GM19099 (cell line): Measurements from ENCODE around the gene GDPGP1.

Experiments
- POLR2A ChIP-seq: IDR thresholded peaks from 3 replicates; pipeline ENCODE4 v1.6.1; 2011; ENCODE audit warnings: low read depth; ENCODE audit not compliant: insufficient read length; ENCODE audit errors: extremely low read depth

The GDPGP1 gene

DNA sequence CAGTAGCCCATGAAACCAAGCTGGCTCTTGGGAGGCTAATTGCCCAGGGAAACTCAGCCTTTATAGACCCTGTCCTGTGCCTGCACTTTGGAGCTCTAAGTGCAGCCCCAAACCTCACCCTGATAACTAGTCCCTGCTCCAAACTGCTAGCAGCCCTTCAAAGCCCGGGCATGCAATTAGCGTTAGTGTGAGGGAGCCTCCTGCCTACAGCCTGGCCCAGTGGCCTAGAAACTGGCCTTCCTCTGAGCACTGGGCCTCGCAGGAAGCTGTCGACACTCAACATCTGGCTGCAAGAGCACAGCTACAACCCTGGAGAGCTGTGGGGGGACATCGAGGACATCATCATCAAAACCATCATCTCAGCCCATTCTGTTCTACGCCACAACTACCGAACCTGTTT, 23.8 kb downstream of the GDPGP1 start:
- TF ChIP-seq POLR2A = no peak

DNA sequence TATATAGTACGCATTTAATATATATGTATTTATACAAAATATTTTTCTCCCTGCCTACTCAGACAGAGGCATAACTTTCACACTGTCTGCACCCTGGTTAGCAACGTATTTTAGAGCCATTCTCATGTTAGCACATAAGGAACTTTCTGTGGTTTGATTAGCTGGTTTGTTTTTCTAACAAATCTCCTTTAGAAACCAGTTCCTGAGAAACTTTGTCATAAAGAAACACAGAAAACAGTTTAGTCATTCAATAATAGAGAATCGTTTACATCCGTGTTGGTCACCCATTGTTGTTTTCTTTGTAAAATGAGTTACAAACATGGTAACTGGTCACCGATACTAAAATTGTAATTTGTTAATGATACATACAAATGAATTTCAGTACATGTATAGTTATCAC, 25.5 kb downstream of the GDPGP1 start:
- TF ChIP-seq POLR2A = no peak

DNA sequence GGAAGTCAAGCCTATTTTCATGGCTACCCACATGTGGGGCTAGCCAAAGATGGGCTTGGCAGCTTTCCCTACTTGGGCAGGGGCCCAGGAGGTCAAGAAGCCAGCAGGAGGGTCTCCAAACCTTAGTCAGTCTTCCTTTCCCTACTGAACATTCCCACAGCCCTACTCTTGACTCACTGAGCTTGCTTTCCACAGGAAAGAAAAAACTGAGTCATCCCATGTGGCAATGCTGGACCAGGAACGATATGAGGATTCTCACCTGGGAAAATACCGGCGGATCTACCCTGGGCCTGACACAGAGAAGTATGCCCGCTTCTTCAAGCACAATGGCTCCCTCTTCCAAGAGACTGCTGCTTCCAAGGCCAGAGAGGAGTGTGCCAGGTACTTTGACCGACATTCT, 27.8 kb downstream of the GDPGP1 start:
- TF ChIP-seq POLR2A = no peak

DNA sequence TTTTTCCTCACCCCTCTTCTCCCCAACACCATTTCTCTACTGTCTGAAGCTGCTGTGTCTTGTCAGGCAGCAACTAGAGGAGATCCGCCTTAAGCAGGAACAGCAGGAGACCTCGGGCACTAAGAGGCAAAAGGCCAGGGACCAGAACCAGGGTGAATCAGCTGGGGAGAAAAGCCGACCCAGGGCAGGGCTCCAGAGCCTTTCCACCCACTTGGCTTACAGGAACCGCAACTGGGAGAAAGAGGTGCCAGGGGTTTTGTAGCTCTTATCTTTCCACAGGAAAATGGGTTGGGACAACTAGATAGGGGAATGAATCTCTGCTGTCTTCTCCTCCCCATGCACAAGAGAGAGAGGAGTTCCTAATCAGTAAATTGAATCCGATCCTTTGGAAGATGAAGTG, 28.4 kb downstream of the GDPGP1 start:
- no peak for TF ChIP-seq POLR2A

DNA sequence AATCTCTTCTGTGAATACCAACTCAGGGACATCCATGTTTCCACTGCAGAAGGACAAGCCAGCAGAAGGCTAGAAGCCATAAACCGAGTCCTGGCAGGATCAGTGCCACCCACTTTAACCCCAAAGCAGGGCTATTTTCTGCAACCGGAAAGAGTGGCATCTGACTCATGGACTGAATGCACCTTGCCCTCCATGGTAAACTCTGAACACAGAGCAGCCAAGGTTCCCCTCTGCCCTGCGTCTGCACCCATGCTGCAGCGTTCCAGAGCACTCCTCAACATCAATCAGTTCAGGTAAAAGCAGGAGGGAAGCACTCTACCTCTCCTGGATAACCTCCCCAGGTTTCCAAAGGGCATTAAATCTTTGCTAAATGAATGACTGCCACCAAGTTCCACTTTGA, 30.7 kb downstream of the GDPGP1 start:
- no peak for TF ChIP-seq POLR2A

DNA sequence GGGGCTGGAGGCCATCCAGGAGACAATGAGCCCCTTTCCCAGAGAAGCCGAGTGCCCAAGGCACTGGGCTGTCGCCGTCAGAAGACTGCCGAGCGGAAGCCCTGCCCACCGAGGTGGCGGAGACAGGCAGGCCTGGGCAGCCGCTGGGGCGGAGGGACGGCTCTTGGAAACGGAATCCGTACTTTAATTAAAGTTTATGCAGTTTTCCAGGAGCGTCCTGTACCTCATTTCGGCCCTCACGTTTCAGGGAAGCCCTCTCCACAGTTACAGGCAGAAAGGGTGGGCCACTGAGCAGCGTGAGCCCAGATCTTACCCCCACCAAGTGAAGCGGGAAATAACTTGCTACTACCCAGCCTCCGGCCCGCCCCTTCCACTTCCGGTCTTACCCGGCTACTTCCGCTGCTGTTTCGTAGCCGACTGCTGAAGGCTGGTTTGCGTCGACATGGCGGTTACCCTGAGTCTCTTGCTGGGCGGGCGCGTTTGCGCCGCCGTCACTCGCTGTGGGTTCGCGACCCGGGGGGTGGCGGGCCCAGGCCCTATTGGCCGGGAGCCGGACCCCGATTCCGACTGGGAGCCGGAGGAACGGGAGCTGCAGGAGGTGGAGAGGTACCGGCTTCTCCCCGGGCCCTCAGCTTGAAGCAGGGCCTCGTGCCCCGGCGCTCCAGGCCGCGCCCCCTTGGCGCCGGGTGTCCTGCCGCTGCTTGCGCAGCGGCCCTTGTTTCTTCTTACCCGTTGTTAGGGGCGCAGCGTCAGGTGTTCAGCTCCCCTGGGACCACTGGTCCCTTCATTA, 31.5 kb downstream of the GDPGP1 start, which contains the start of gene NGRN:
TSS of gene NGRN (plus strand) at position 402 of the 790 bp plus-strand sequence. CDS start at position 443, 41 bp downstream.
- peak; percentile 97 for TF ChIP-seq POLR2A

DNA sequence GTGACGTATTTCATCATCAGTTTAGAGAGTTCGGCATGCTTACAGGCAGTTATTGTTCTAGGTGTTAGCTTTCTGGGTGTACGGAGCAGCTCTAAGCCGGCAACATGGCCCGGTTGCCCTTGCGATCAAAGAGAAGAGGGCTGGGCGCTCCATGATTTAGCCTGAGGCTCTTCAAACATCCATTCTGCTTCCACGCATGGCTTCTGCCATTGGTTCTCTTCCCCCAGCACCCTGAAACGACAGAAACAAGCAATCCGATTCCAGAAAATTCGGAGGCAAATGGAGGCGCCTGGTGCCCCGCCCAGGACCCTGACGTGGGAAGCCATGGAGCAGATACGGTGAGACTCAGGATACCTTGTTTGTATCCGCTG, 32.0 kb downstream of the GDPGP1 start:
- TF ChIP-seq POLR2A = no peak

DNA sequence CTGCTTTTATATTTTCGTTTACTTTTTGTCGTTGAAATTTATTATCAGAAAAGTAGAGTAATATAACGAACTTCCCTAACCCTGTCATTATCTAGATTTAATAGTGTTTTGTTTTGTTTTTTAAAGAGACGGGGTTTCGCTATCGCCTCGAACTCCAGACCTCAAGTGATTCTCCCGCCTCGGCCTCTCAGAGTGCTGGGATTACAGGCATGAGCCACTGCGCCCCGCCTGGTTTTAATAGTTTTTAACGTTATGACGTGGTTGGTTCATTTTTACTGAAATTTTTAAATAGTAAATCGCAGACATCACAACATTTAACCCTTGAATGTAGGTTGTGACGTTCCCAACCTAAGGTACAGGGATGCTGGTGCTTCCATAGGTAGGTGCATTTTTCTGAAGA, 32.5 kb downstream of the GDPGP1 start:
- TF ChIP-seq POLR2A = no peak

DNA sequence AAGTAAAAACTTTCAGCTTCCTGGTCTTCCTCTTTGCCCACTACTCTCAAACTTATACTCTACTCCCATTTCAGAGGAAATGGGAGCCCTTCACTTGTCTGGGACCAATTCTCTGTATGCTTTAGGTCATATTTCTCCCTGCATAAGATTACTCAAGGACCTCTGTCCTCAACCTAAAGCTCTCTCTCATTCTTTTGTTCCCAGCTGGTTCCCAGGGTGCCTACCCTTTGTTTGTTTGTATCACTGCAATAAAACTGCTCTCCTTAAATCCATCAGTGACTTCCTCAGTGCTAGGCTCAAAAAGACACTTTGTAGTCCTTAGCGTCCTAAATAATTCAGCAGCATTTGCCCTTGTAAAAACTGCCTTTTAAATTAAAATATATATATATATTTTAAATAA, 34.4 kb downstream of the GDPGP1 start:
- no peak for TF ChIP-seq POLR2A

DNA sequence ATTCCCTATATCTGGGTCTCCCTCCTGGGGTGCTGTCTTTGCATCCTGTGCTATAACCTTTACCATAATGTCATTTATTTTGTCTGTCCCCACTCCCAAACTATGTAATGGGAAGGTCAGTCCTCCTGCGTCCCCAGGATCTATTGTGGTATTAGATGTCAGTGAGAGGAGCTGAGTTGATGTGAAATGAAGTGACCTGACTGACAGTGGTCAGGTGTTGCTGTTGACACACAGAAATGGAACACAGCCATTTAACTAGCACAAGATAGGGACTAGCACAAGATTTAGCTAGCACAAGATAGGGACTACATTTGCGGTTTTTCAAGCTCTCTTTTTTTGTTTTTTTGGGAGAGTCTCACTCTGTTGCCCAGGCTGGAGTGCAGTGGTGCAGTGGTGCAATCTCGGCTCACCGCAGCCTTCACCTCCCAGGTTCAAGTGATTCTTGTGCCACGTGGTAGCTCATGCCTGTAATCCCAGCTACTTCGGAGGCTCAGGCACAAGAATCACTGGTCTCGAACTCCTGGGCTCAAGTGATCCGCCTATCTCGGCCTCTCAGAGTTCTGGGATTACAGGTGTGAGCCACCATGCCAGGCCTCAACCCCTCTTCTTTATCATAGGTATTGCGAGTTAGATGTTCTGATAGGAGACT, 36.6 kb downstream of the GDPGP1 start:
- no peak for TF ChIP-seq POLR2A

DNA sequence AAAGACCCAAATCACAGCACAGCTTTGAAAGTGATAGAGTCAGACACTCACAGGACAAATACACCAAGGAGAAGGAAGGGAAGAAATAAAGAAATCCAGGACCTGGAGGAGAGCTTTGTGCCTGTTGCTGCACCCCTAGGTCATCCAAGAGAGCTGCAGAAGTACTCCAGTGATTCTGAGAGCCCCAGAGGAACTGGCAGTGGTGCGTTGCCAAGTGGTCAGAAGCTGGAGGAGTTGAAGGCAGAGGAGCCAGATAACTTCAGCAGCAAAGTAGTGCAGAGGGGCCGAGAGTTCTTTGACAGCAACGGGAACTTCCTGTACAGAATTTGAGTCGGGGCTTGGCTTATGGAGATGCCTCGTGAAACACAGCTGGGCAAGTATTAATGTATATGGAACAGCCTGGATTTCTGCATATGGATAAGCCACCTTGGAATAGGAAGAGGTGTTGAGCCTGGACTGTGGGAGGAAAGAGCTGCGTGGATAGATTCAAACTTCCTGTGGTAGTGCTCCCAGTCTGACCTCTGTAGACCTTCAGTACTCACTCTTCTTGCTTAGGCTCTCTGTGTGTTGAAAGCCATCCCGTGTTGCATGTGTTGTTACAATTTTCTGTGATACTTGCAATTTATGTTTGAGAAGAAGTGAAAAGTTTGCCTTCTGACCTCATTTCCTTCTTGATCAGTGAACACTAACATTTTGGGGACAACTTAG, 37.6 kb downstream of the GDPGP1 start:
- TF ChIP-seq POLR2A = no peak

DNA sequence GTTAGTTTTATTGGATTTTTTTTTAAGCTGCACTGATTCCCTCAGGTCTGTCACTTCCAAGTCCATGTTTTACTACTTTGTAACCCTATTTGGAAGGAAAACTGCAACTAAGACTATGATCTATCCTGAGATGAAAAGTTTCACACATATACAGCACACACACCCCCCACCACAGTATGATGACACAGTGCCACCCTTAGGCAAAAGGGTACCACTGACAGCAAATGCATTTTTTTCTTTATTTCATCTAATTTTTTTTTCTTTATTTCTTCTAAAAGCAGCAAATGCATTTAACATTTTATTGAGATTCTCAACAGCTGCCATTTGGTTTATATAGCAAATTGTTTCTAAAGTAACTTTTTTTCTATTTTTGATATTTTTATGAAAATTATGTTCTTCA, 52.7 kb downstream of the GDPGP1 start:
- TF ChIP-seq POLR2A = no peak

DNA sequence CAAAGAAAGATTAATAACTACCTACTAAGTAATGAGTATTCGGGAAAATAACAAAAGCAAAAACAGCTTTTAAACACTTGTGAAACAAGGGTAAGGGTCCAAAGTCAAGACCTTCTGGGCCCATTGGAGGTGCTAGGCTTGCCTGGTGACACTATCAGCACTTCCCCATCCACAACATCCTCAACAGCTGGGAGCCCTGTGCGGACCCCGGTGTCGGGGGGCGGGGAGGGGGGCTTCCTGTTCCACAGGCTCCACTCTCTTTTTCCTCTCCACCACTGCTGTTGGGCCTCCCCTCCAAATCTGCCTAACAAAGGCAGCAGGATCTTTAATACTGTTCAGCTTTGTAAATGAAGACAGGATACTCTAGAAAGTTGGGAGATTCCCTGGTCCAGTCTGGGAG, 53.1 kb downstream of the GDPGP1 start:
- no peak for TF ChIP-seq POLR2A

DNA sequence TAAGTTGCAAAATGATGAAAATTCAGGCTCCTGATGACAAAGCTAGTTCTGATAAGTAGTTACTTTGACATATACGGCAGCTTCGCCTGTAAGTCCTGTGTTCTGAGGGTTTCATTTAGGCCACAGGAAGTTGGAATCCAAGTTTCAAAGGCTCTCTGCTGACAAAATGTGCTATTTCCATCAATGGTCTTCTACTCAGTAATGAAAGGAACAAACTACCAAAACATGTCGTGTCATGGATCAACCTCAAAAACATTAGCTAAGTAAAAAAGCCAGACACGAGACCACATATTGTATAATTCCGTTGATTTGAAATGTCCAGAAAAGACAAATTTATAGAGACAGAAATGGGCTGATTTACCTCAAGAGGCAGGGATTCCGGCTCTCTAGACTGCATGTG, 53.9 kb downstream of the GDPGP1 start:
- no peak for TF ChIP-seq POLR2A

DNA sequence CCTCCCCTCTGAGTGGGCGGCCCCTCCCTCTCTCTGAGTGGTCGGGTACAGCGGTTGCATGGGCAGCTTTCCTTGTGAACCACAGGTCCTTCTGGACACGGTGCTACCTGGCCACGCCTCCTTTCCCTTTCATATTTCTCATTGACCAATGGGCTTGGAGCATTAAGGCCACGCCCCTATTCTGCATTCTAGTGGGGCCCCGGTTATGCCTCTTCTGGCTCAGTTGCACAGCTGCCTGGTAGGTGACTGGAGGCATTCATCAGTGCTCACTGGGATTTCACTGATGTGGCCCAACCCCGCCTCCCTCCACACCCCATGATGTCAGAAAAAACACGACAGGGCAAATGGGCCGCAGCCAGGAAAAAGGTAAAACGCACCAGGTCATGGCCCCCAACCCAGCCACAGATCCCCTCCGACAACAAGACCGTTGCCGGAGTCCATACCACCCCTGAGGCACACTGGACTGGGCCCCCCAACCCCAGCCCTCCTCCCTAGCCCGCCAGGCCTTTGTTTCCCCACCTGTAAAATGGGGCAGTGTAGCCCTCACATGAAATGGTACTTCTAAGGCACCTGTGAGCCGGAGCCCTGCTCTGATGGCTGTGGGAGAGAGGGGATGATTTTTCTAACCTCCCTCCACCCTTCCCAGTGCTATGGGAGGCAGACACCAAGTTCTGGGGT, 57.8 kb downstream of the GDPGP1 start:
- no peak for TF ChIP-seq POLR2A
